Rectal smooth muscle tissue (tissue), 1 donor: ENCODE data around the gene DLGAP1.
A peak's percentile ranks its signal among the peaks of the same experiment; 100 is the strongest.
"Not testable (repeated sequence)": the region's sequence is repeated elsewhere in the genome, so short reads cannot be mapped to it uniquely, and the experiment has no call there.

Experiments
- H3K27ac ChIP-seq: one replicate; pipeline ENCODE4 v1.7.0; 2013; ENCODE audit warnings: low read depth, low read length, inconsistent platforms
- H3K27me3 ChIP-seq: one replicate; pipeline ENCODE4 v1.7.0; 2013; ENCODE audit warnings: low read length; ENCODE audit not compliant: control insufficient read depth, insufficient read depth
- H3K36me3 ChIP-seq: one replicate; pipeline ENCODE4 v1.7.0; 2013; ENCODE audit warnings: low read length; ENCODE audit not compliant: control insufficient read depth, insufficient read depth
- H3K4me1 ChIP-seq: one replicate; pipeline ENCODE4 v1.7.0; 2013; ENCODE audit warnings: low read length; ENCODE audit not compliant: control insufficient read depth, insufficient read depth
- H3K4me3 ChIP-seq: one replicate; pipeline ENCODE4 v1.7.0; 2013; ENCODE audit warnings: low read length
- H3K9ac ChIP-seq: one replicate; pipeline ENCODE4 v1.7.0; 2013; ENCODE audit warnings: low read length

The DLGAP1 gene

DNA sequence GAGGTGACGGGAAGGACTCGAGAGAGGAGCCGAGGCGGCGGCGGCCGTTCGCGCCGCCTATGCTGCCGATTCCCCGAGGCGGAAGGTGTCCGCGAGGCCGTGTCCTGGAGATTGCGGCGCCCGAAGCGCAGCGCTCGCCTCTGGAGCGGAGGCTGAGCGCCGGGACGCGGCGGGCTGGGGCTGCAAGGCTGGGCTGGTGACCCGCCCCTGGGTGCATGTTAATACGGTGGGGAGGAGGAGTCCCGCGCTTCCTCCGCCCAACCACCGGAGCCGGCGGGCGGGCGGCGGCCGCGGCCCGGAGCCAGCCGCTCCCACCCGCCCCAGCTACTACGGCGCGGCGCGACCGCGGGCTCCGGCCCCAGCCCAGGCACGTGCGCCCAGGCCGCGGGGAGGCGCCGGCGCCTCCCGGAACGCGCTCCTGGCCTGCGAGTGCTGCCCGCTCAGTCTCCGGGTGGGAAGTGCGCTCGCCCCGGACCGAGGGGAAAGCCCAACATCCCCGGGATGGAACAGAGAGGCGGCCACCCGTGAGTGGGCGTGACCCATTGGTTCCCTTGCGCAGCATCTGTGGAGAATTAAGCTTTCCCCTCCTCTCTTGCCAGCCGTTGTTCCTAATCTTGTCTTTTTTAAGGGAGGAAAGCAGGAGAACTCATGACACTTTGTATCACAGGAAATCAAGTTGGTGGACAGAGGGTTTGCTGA, at the start of gene DLGAP1:
Gene DLGAP1, minus strand, starts transcription at position 195 of the 699 bp plus-strand sequence.
- peak within 1 kb of the TSS; percentile 55 for H3K4me3 ChIP-seq
- no peaks in the 10 kb centered on the region for H3K4me1 ChIP-seq
- no peak within 1 kb of the TSS for H3K27ac ChIP-seq
- H3K36me3 ChIP-seq: no peaks in the 10 kb centered on the region
- H3K27me3 ChIP-seq: peaks cover 13% of the 10 kb centered on the region
- H3K9ac ChIP-seq: no peak within 1 kb of the TSS

DNA sequence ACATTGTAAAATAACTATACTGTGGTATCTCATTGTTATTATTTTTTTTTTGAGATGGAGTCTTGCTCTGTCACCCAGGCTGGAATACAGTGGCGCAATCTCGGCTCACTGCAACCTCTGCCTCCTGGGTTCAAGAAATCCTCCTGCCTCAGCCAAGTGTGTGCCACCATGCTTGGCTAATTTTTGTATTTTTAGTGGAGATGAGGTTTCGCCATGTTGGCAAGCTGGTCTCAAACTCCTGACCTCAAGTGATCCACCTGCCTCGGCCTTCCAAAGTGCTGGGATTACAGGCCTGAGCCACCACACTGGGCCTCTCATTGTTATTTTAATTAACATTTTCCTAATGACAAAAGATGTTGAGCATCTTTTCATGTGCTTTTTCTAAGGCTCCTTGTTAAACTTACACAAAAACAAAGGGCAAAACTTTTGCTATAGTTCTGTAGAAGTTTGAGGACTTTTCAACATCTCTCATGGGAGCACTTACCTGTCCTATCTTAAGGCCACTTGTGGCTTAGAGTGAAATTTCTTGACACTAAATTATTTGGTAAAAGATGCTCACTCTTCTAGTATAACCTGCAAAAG, 39.7 kb upstream of the DLGAP1 start:
- H3K27ac ChIP-seq, H3K36me3 ChIP-seq, H3K4me1 ChIP-seq, H3K4me3 ChIP-seq, H3K27me3 ChIP-seq, H3K9ac ChIP-seq: not testable (repeated sequence)

DNA sequence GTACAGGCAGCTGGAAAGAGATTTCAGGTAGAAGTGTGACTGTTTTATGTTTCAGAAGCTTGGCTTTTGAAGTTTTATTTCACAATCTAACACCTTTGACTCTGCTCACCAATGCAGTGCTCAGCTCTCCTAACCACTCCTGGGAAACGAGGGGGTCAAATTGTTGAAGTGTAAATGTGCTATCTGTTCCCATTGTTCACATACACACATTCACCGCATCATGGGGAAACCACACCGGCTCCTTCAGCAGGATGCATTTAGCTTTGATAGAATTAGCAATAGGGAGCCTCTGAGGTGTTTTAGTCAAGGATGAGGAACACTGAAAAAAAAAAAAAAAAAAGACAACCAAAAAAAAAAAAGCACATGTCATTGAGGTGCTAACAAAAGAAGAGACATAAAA, 13.4 kb upstream of the DLGAP1 start:
- H3K4me1 ChIP-seq: no peaks in the 10 kb centered on the region

DNA sequence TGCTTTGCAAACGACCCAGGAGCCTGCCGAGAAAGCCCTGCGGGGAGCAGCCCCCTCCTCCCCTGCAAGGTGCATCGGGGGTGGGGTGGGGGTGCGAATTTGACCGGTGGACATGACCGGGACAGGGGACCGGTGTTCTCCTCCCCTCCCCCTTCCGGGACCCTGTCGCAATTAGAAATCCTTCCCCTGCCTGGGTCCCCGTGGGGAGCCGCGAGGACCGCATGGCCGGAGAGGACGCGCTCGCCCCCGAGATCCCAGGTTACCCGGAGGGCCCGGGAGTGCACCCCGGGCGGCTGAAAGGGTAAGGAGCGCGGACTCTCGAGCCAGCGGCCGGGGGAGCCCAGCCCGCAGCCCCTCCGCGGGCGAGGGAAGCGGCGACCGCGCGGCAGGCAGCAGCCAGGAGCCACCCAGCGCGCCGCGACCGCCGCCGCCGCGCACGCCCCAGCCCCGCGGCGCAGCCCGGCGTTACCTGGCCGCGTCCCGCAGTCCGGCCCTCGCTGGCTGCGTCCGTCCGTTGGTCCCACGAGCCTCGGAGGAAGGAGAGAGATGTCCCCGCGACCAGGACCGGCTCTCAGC, 482 bp downstream of the DLGAP1 start:
- Histone ChIP-seq H3K27ac (no peak overlapping the region), H3K27me3 (peaks cover 13% of the 10 kb centered on the region), H3K36me3 (no peaks in the 10 kb centered on the region), H3K9ac (no peak overlapping the region), H3K4me3 (peak overlapping the region; percentile 55), H3K4me1 (no peaks in the 10 kb centered on the region)

More for the DNA sequence above, 13.4 kb upstream of the DLGAP1 start:
- Histone ChIP-seq H3K27ac (no peak overlapping the region), H3K4me3 (no peak overlapping the region), H3K36me3 (no peaks in the 10 kb centered on the region), H3K27me3 (no peaks in the 10 kb centered on the region), H3K9ac (no peak overlapping the region)

DNA sequence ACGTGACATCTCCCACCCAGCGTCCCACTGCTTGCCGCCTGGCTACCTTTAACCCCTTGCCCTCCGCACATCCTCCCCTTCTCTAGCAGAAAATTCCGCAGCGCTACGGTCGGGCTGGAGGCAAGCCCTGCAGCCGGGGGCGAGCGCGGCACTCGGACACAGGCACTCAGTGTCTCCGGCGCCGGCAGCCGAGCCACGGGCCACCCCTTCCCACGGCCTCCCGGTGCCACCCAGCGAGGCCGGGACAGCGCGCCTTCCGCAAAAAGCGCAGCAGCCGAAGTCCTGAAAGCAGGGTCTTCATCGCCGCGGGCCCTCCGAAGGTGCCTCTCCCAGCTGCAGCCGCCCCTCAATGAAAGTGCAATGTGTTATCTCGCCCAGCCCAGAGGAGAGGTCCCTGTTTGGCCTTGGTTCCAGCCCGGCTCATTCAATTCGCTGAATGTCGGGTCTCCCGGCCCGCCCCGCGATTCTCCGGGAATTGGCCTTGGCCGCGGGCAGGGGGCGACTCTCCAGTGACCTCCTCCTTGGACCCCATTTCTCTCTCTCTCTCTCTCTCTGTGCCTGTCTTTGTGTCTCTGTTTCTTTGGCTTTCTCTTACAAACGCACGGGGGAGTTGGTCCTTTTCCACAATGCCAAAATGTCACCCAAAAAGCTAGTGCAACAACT, 1.1 kb downstream of the DLGAP1 start:
- H3K9ac ChIP-seq: no peak overlapping the region
- H3K4me3 ChIP-seq: peak overlapping the region; percentile 55
- H3K27ac ChIP-seq: no peak overlapping the region
- H3K27me3 ChIP-seq: peaks cover 13% of the 10 kb centered on the region
- no peaks in the 10 kb centered on the region for H3K36me3 ChIP-seq
- H3K4me1 ChIP-seq: no peaks in the 10 kb centered on the region

DNA sequence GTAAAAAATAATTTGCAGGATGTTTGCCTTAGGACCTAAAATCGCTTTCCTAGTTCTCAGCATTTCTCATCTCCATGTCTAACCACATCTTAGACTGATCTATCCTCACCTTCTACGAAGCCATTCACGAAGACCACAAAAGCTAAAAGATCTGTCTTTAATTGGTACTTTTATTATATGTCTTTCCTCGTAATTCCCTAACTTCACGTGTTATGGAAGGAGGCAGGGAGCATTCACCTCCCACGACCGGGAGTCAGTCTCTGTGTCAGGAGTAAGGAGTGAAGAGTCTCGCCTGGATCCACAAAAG, 1.6 kb downstream of the DLGAP1 start:
- Histone ChIP-seq H3K4me1 (no peaks in the 10 kb centered on the region), H3K9ac (no peak overlapping the region), H3K27me3 (peaks cover 13% of the 10 kb centered on the region), H3K36me3 (no peaks in the 10 kb centered on the region), H3K4me3 (peak overlapping the region; percentile 55), H3K27ac (no peak overlapping the region)

DNA sequence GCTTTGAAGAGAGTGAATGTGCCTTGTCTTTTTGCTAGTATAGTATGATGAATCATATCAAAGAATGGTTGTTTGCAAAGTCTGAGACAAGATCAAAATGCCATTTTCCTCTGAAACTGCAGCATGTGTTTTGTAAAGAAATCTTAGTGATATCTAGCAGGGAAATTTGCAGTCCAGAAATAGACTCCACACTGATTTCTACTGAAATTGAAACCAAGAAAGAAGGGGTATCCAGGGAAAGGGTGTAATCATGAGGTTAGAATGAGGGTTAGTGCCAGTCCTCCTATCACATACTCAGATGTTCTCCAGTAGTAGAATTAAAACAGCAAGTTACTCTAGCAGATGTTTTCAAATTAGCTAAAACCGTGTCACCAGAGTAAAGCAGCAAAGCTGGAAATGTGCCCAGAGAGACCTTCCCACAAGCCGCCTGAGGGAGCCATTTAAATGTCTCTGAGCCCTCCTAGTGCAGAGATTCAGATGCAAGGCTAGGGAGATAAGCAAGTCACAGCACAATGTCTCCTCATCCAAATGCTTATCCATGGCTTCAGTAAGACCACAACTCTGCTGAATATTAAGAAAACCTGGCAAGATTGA, 4.9 kb downstream of the DLGAP1 start:
- H3K9ac ChIP-seq: no peak overlapping the region
- no peaks in the 10 kb centered on the region for H3K4me1 ChIP-seq
- H3K27me3 ChIP-seq: peaks cover 7% of the 10 kb centered on the region
- H3K27ac ChIP-seq: no peak overlapping the region
- H3K36me3 ChIP-seq: no peaks in the 10 kb centered on the region
- no peak overlapping the region for H3K4me3 ChIP-seq

DNA sequence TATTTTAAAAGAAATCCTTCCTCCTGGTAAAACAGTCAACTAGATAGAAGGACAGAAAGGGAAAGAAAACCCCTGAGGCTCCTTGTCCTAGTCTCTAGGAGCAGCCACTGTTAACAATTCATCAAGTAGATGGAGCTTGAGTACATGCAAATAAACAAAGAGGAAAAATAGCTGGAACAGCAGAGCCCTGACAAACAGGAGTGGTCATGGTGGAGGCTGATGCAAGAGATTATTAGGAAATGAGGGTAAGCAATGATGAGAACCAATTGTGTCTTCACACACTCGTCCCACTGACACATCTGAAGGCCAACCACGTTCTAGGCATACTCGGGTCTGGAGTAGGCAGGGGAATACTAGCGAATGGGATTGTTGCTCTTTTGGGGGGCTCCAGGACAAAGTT, 9.2 kb downstream of the DLGAP1 start:
- Histone ChIP-seq H3K27me3 (no peaks in the 10 kb centered on the region), H3K4me1 (no peaks in the 10 kb centered on the region), H3K9ac (no peak overlapping the region), H3K4me3 (no peak overlapping the region), H3K36me3 (no peaks in the 10 kb centered on the region), H3K27ac (no peak overlapping the region)

DNA sequence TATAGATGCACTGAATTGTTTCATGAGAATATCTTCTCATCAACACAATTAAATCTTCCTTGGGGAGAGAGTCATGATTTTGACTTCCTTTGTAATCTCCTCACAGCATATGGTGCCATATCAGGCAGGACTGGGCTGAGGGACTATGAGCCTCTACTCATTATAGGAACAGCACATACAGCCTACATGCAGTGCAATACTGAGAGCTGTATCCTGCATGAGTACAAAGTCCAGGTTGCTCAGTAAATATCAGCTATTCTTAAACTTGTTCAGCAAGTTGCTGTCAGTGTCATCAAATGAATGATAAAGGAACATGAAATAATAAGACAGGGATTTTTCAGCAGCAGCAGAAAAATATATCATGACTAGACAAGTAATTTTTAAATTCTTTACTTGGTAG, 10.8 kb downstream of the DLGAP1 start:
- H3K27me3 ChIP-seq: no peaks in the 10 kb centered on the region
- no peaks in the 10 kb centered on the region for H3K36me3 ChIP-seq
- H3K4me1 ChIP-seq: no peaks in the 10 kb centered on the region
- no peak overlapping the region for H3K4me3 ChIP-seq
- H3K27ac ChIP-seq: no peak overlapping the region
- no peak overlapping the region for H3K9ac ChIP-seq

DNA sequence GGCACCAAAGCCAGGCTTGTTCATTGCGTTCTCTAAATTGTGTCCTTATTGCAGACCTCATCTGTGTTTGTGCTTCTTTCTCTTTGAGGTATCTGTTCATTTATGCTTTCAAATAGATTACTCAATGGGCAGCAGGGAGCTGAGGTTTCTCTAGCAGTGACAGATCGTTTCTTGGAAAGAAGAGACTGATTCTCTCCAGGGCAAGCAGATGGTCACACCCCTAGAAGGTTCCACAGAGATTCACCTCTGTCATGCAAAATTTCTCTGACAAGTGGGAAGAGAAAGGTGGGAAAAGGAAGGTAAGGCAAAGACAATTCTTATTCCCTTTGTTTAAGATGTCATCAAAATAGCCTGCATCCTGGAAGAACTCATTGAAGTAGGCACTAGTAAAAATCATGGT, 14.0 kb downstream of the DLGAP1 start:
- Histone ChIP-seq H3K4me1 (no peaks in the 10 kb centered on the region), H3K36me3 (no peaks in the 10 kb centered on the region), H3K27ac (no peak overlapping the region), H3K4me3 (no peak overlapping the region), H3K9ac (no peak overlapping the region), H3K27me3 (no peaks in the 10 kb centered on the region)

DNA sequence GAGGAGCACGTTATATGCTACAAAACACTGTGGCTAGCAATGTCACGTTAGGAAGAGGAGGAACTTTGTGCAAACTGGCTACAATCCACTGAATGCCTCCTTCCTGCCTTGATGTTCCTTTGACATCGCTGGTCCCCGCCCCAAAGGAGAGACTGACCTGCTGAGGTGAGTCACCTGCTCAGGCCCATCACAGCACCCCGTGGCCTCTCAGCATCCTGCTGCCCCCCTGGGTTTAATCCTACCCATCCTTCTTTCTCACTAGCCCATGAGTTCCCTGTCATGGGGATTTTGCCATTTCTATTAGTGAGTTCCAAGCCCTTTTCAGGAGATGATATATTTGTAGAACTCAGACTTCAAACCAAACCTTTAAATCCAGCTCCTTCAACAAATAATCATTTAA, 16.2 kb downstream of the DLGAP1 start:
- no peaks in the 10 kb centered on the region for H3K4me1 ChIP-seq
- H3K9ac ChIP-seq: no peak overlapping the region
- no peaks in the 10 kb centered on the region for H3K27me3 ChIP-seq
- H3K4me3 ChIP-seq: no peak overlapping the region
- H3K36me3 ChIP-seq: no peaks in the 10 kb centered on the region
- no peak overlapping the region for H3K27ac ChIP-seq

DNA sequence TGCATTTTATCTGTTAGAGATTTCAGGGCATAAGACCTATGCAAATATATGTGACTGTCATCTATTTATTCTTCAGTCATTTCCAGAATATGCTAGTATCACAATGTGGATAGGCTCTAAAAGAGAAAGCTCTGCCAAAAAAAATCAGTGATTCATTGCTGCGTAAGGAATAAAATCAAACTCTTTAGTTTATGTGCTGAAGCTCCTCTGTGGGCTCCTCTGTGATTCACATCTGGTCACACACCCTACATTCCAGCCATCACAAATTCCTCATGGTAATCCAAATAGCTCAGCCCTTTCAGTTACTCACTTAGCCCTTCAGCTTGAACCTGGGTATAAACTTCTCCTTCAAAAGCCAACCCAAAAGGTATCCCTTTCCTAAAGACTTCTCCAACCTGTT, 21.4 kb downstream of the DLGAP1 start:
- Histone ChIP-seq H3K9ac (no peak overlapping the region), H3K27me3 (no peaks in the 10 kb centered on the region), H3K4me3 (no peak overlapping the region), H3K4me1 (no peaks in the 10 kb centered on the region), H3K36me3 (no peaks in the 10 kb centered on the region), H3K27ac (no peak overlapping the region)
